Peyer's patch (tissue), 4 donors: ENCODE data around the gene GMEB1. TPM values are rescaled to one million over a fixed set of nuclear protein-coding genes. Genes with fewer than 3 reads are reported as not detected.
"Not testable (repeated sequence)": the region's sequence is repeated elsewhere in the genome, so short reads cannot be mapped to it uniquely, and the experiment has no call there.

Source experiments
- DNase-seq, 3 donors: peaks; one replicate each; pipeline ENCODE4 v3.0.0-alpha.2; 2017 to 2019
- H3K27ac ChIP-seq, 4 donors: fragments of 200-600 bp; sonication (generic); one replicate each; pipeline ENCODE4 v1.5.1; 2016 to 2019
- H3K27me3 ChIP-seq, 2 donors: fragments of 200-600 bp; sonication (generic); one replicate each; pipeline ENCODE4 v1.5.1; 2019
- H3K36me3 ChIP-seq, 3 donors: fragments of 200-600 bp; sonication (generic); one replicate each; pipeline ENCODE4 v1.5.1; 2016 to 2019
- H3K4me1 ChIP-seq, 4 donors: fragments of 200-600 bp; sonication (generic); one replicate each; pipeline ENCODE4 v1.5.1; 2016 to 2019
- H3K4me3 ChIP-seq, 4 donors: fragments of 200-600 bp; sonication (generic); 1 replicate in 3 of 4; 2 replicates in 1 of 4; pipeline ENCODE4 v1.5.1; 2016 to 2019; ENCODE audit warnings: mild to moderate bottlenecking in 1 of 4
- H3K9me3 ChIP-seq, 4 donors: fragments of 200-600 bp; sonication (generic); one replicate each; pipeline ENCODE4 v1.5.1; 2016 to 2019; ENCODE audit warnings: mild to moderate bottlenecking in 1 of 4
- POLR2A ChIP-seq, 2 donors: fragments of 450-650 bp; IDR thresholded peaks; one replicate each; pipeline ENCODE4 v1.5.1; 2017; ENCODE audit warnings: antibody characterized with exemption in 2 of 2, mild to moderate bottlenecking in 2 of 2, moderate library complexity in 2 of 2
- total RNA-seq, 4 donors: library from RNA; depleted of rRNA; stranded (reverse); fragments of >200 nt; gene quantifications; one replicate each; pipeline ENCODE4 v1.1.0, GENCODE V29; 2016
- TF ChIP-seq, protein P1 (sequence below), 6 experiments: fragments of 450-650 bp in 4 of 6; fragments of 200-600 bp in 2 of 6; sonication (generic) in 1 of 6; IDR thresholded peaks; one replicate each; pipeline ENCODE4 v1.5.1; 2017 to 2019; ENCODE audit warnings: antibody characterized with exemption in 6 of 6, mild to moderate bottlenecking in 3 of 6, moderate library complexity in 1 of 6

The GMEB1 gene
- total RNA-seq, 4 donors from 2014 or later: 11.0 to 15.7 (median 11.8) TPM

- Histone ChIP-seq H3K4me1 (no peaks in the 10 kb centered on the region), H3K9me3 (no peaks in the 10 kb centered on the region), H3K36me3 (peaks cover 0 to 29% (median 0%) of the 10 kb centered on the region in 3 donors), H3K4me3 (no peak overlapping the region), H3K27me3 (no peaks in the 10 kb centered on the region), H3K27ac (no peak overlapping the region)
- TF ChIP-seq, protein P1, sequence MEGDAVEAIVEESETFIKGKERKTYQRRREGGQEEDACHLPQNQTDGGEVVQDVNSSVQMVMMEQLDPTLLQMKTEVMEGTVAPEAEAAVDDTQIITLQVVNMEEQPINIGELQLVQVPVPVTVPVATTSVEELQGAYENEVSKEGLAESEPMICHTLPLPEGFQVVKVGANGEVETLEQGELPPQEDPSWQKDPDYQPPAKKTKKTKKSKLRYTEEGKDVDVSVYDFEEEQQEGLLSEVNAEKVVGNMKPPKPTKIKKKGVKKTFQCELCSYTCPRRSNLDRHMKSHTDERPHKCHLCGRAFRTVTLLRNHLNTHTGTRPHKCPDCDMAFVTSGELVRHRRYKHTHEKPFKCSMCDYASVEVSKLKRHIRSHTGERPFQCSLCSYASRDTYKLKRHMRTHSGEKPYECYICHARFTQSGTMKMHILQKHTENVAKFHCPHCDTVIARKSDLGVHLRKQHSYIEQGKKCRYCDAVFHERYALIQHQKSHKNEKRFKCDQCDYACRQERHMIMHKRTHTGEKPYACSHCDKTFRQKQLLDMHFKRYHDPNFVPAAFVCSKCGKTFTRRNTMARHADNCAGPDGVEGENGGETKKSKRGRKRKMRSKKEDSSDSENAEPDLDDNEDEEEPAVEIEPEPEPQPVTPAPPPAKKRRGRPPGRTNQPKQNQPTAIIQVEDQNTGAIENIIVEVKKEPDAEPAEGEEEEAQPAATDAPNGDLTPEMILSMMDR (IDR thresholded peaks at IDR 0.05): no peak
- no peak for DNase-seq
These were observed 11.6 kb downstream of the GMEB1 start for GRCh38 chr1:28680151-28680550.

DNA sequence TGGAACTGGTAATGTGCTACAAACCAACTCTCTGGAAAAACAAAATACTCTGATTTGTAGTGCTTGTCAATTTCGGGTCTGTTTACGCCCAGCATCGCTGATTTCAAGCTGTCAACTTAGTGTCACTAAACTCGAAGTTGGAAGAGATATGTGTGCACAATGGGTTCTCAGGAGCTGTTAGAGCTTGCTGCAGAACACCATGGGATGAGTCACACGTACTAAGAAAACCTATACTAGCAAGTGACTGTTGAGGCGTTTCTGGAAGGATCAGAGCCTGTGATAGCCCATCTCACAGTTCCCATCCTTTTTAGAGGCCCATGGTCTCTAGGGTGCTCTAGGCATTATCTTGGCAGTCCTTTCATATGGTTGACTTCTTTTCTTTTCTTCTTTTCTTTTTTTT is 14.3 kb downstream of the GMEB1 start:
- Histone ChIP-seq H3K9me3 (no peaks in the 10 kb centered on the region), H3K27ac (no peak overlapping the region), H3K36me3 (peaks cover 0 to 40% (median 0%) of the 10 kb centered on the region in 3 donors), H3K4me3 (no peak overlapping the region), H3K4me1 (no peaks in the 10 kb centered on the region), H3K27me3 (no peaks in the 10 kb centered on the region)
- no peak for DNase-seq
- TF ChIP-seq, protein P1 (IDR thresholded peaks at IDR 0.05): no peak
- no peak for TF ChIP-seq POLR2A (IDR thresholded peaks at IDR 0.05)

DNA sequence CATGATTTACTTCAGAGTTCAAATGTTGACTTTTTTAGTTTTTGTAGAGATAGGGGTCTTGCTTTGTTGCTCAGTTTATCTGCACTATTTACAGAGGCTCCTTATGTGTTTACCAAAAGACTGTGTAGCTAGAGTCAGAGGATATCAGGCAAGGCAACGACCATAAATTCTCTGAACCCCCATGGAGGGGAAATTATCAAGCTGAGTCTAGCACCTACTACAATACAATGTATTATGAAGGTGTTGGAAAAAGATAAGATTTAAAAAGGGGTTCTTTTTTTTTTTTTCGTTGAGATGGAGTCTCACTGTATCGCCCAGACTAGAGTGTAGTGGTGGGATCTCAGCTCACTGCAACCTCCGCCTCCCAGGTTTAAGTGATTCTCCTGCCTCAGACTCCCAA is 16.4 kb downstream of the GMEB1 start:
- no peaks in the 10 kb centered on the region for H3K4me1 ChIP-seq
- peaks cover 0 to 44% (median 0%) of the 10 kb centered on the region in 3 donors for H3K36me3 ChIP-seq
- H3K27ac ChIP-seq: no peak overlapping the region
- no peak for DNase-seq
- no peaks in the 10 kb centered on the region for H3K9me3 ChIP-seq
- H3K4me3 ChIP-seq: no peak overlapping the region
- no peaks in the 10 kb centered on the region for H3K27me3 ChIP-seq
- TF ChIP-seq, protein P1 (IDR thresholded peaks at IDR 0.05): no peak
- no peak for TF ChIP-seq POLR2A (IDR thresholded peaks at IDR 0.05)

DNA sequence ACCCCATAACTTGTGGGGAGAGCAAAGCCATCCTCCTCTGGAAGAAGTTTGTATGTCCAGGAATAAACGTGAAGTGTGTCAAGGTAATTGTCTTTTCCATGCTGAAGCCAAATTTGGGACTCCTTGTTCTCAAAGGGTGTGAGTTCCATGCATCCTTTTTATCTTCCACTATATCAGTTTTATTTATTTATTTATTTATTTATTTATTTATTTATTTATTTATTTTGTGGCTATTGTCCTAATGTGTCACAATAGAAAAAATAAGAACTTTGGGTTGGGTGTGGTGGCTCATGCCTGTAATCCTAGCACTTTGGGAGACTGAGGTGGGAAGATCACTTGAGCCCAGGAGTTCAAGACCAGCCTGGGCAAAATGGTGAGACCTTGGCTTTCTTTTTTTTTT is 23.0 kb downstream of the GMEB1 start:
- H3K4me1 ChIP-seq, H3K9me3 ChIP-seq, H3K27me3 ChIP-seq, H3K27ac ChIP-seq, H3K4me3 ChIP-seq, DNase-seq: not testable (repeated sequence)
- peaks cover 0 to 55% (median 0%) of the 10 kb centered on the region in 3 donors for H3K36me3 ChIP-seq

DNA sequence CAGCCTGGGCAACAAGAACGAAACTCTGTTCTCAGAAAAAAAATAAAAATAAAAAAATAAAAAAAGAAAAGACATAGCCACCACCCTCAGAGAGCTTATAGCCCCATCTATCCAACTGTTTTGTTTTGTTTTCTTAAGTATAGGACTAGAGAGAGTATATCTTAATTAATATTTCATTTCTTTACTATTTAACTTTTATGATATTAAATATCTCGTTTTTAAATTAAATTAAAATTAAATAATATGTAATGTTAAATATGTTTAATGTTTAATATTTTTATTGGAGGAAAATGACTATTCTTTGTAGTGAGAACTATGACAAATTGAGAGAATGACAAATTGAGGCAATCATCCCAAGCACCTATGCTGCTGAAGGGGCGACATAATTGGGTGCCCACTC is 35.0 kb downstream of the GMEB1 start:
- Histone ChIP-seq H3K27ac (no peak overlapping the region), H3K4me1 (no peaks in the 10 kb centered on the region), H3K9me3 (no peaks in the 10 kb centered on the region), H3K27me3 (no peaks in the 10 kb centered on the region), H3K36me3 (peaks cover 0 to 78% (median 0%) of the 10 kb centered on the region in 3 donors), H3K4me3 (no peak overlapping the region)
- DNase-seq: no peak
- TF ChIP-seq, protein P1 (IDR thresholded peaks at IDR 0.05): no peak
- no peak for TF ChIP-seq POLR2A (IDR thresholded peaks at IDR 0.05)

- Histone ChIP-seq H3K4me3 (no peak overlapping the region), H3K27me3 (no peaks in the 10 kb centered on the region), H3K9me3 (no peaks in the 10 kb centered on the region), H3K27ac (no peak overlapping the region), H3K4me1 (no peaks in the 10 kb centered on the region), H3K36me3 (peaks cover 0 to 43% (median 0%) of the 10 kb centered on the region in 3 donors)
- DNase-seq: no peak
- TF ChIP-seq POLR2A (IDR thresholded peaks at IDR 0.05): no peak
- TF ChIP-seq, protein P1 (IDR thresholded peaks at IDR 0.05): no peak
These were observed 47.8 kb downstream of the GMEB1 start for GRCh38 chr1:28716336-28716735.
